Colonic mucosa (tissue), 4 donors: Measurements from ENCODE around the gene PPFIA2. TPM values are rescaled to one million over a fixed set of nuclear protein-coding genes. Genes with fewer than 3 reads are reported as not detected.
"Not testable (repeated sequence)": the region's sequence is repeated elsewhere in the genome, so short reads cannot be mapped to it uniquely, and the experiment has no call there.

Source experiments
- DNase-seq: peaks from one replicate; pipeline ENCODE4 v3.0.0-alpha.2; 2020
- H3K27ac ChIP-seq: fragments of 200-600 bp; one replicate; pipeline ENCODE4 v1.8.0; 2021
- H3K27me3 ChIP-seq: fragments of 200-600 bp; one replicate; pipeline ENCODE4 v1.8.0; 2021
- H3K36me3 ChIP-seq: fragments of 200-600 bp; one replicate; pipeline ENCODE4 v1.8.0; 2021
- H3K4me1 ChIP-seq: fragments of 200-600 bp; one replicate; pipeline ENCODE4 v1.8.0; 2021; ENCODE audit warnings: mild to moderate bottlenecking
- H3K4me3 ChIP-seq: fragments of 200-600 bp; one replicate; pipeline ENCODE4 v1.8.0; 2021
- H3K9ac ChIP-seq, 2 donors: one replicate each; pipeline ENCODE4 v1.7.0; 2013; ENCODE audit warnings: control low read depth in 2 of 2, low read depth in 2 of 2, low read length in 2 of 2
- H3K9me3 ChIP-seq: fragments of 200-600 bp; one replicate; pipeline ENCODE4 v1.8.0; 2021
- intact Hi-C: fragments of 100-400 bp; cut with DNase I; formaldehyde crosslinking; loops from one replicate; pipeline ENCODE4 v1.14.1; 2022
- total RNA-seq, 2 donors: library from RNA; stranded (reverse); fragmentation: NEBNext Ultra II Directional in 1 of 2; extraction: Animal tissue kit (Norgen Biotek cat#: 25700) in 1 of 2; gene quantifications; one replicate each; pipeline ENCODE4 v1.2.1, GENCODE V29; 2021
- TF ChIP-seq, protein P1 (sequence below): fragments of 200-600 bp; IDR thresholded peaks from one replicate; pipeline ENCODE4 v1.8.0; 2022; ENCODE audit warnings: antibody characterized with exemption, mild to moderate bottlenecking
- donor health status: healthy.
- donor health status: DM: no; HTN: no; CAD: no.
- donor health status: DM: no; HTN: no; CAD: no.

PPFIA2 gene
- total RNA-seq, 2 donors from 2014 or later = 0.49 to 2.2 TPM

DNA sequence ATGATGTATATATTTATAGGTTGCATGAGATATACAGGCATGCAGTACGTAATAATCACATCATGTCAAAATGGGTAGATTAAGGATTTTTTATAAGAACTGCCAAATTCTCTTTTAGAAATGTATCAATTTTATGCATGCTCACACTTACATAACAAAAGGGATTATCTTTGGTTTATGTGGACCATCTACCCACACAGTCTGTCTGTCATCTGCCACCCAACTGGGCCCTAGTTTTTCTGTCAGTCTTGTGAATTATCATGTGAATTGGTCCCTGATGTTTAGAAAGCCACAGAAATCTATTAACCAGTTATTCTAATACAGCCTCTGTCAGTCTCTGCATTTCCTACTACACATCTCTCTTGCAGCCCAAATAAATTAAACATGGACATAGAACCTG lies 547.8 kb downstream of the PPFIA2 start:
- H3K27ac ChIP-seq = no peak overlapping the region
- H3K9me3 ChIP-seq = no peaks in the 10 kb centered on the region
- H3K27me3 ChIP-seq = no peaks in the 10 kb centered on the region
- H3K4me3 ChIP-seq = no peak overlapping the region
- no peaks in the 10 kb centered on the region for H3K4me1 ChIP-seq
- H3K36me3 ChIP-seq = no peaks in the 10 kb centered on the region
- H3K9ac ChIP-seq = no peak overlapping the region
- no peak for DNase-seq
- TF ChIP-seq, protein P1, sequence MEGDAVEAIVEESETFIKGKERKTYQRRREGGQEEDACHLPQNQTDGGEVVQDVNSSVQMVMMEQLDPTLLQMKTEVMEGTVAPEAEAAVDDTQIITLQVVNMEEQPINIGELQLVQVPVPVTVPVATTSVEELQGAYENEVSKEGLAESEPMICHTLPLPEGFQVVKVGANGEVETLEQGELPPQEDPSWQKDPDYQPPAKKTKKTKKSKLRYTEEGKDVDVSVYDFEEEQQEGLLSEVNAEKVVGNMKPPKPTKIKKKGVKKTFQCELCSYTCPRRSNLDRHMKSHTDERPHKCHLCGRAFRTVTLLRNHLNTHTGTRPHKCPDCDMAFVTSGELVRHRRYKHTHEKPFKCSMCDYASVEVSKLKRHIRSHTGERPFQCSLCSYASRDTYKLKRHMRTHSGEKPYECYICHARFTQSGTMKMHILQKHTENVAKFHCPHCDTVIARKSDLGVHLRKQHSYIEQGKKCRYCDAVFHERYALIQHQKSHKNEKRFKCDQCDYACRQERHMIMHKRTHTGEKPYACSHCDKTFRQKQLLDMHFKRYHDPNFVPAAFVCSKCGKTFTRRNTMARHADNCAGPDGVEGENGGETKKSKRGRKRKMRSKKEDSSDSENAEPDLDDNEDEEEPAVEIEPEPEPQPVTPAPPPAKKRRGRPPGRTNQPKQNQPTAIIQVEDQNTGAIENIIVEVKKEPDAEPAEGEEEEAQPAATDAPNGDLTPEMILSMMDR = no peak
- intact Hi-C loops = no loop called here

DNA sequence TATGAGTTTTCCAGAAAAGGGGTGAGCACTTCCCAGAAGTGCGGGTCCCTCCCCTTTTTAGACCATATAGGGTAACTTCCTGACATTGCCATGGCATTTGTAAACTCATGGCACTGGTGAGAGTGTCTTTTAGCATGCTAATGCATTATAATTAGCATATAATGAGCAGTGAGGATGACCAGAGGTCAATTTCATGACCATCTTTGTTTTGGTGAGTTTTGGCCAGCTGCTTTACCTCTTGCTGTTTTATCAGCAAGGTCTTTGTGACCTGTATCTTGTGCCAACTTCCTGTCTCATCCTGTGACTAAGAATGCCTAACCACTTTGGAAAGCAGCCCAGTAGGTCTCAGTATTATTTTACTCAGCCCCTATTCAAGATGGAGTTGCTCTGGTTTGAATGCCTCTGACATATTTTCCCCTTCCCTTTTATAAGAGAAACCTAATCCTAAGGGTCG lies 549.4 kb downstream of the PPFIA2 start:
- H3K27me3 ChIP-seq, H3K4me3 ChIP-seq, H3K36me3 ChIP-seq, H3K4me1 ChIP-seq, H3K9me3 ChIP-seq, intact Hi-C loops, H3K27ac ChIP-seq, H3K9ac ChIP-seq: not testable (repeated sequence)
- peak; percentile 19 for DNase-seq

DNA sequence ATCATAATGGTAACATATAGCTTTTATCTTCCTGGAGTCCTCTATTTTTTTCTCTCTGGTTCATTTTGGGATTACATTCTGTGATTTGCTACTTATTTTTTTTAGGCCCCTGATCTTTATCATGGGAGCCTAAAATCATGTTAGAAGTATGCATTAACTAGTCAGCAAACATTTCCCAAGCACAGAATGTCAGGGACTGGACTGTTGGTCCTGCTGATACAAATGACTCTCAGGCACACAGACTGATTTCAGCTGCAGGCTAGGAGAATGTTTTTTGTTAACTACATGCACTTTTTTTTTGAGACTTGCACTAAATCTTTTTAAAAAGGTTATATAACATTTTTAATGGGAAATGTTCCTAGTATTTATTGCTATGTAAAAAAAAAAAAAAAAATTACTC lies 550.1 kb downstream of the PPFIA2 start:
- TF ChIP-seq, protein P1 = no peak
- no peak overlapping the region for H3K4me3 ChIP-seq
- no peaks in the 10 kb centered on the region for H3K4me1 ChIP-seq
- no peaks in the 10 kb centered on the region for H3K36me3 ChIP-seq
- H3K9me3 ChIP-seq = no peaks in the 10 kb centered on the region
- no peaks in the 10 kb centered on the region for H3K27me3 ChIP-seq
- intact Hi-C loops = no loop called here
- H3K9ac ChIP-seq = no peak overlapping the region
- H3K27ac ChIP-seq = no peak overlapping the region
- no peak for DNase-seq

DNA sequence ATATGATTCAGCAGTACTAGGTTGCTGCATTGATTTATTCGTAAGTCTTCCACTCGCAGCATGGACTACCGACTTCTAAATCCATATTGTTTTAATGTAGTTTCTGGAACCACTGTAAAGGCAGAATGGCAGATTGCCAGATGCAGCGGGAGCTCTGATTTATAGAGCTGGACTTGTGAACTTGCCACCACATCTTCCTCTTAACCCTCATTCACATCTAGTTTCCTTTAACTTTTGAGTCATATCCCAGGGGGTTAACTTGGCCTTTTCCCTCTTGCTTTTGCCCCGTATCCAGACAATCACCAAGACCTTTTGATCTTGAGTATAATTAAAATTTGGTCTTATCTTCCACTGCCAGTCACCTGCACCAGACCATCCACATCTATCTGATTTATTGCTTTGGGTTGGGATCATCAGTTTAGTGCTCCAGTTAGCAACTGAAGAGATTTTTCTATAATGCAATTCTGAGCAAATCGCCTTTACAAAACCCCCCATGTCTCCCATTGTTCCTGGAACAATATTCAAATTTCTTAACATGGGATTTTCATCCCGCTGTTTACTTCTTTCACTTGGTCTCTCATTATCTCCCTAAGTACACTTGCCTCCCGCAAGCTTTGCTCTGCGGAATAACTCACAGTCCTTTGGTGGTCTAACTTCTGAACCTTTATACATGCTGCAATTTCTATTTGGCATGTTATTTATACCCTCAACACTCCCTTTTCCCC lies 550.8 kb downstream of the PPFIA2 start:
- H3K27ac ChIP-seq = no peak overlapping the region
- H3K4me1 ChIP-seq = no peaks in the 10 kb centered on the region
- no peaks in the 10 kb centered on the region for H3K9me3 ChIP-seq
- TF ChIP-seq, protein P1 = no peak
- intact Hi-C loops = no loop called here
- peak; percentile 58 for DNase-seq
- H3K4me3 ChIP-seq = no peak overlapping the region
- H3K9ac ChIP-seq = no peak overlapping the region
- no peaks in the 10 kb centered on the region for H3K27me3 ChIP-seq
- no peaks in the 10 kb centered on the region for H3K36me3 ChIP-seq
